Spleen (tissue), 11 donors: Measurements from ENCODE around the gene MAGEB17. TPM values are rescaled to one million over a fixed set of nuclear protein-coding genes. Genes with fewer than 3 reads are reported as not detected.

ENCODE experiments used
- DNase-seq: peaks from one replicate; pipeline ENCODE4 v3.0.0-alpha.2; 2020
- H3K27ac ChIP-seq, 8 donors: fragments of 200-600 bp; sonication (generic) in 7 of 8; 1 replicate in 4 of 8; 2 replicates in 4 of 8; pipeline versions ENCODE4 v1.5.0 to v1.8.0; 2016 to 2021; ENCODE audit warnings: inconsistent platforms in 4 of 8, mild to moderate bottlenecking in 4 of 8, moderate library complexity in 1 of 8
- H3K27me3 ChIP-seq, 7 donors: fragments of 200-600 bp; sonication (generic) in 6 of 7; replicated peaks in 1 of 7; 1 replicate in 4 of 7; 2 replicates in 3 of 7; pipeline versions ENCODE4 v1.5.0 to v1.8.0; 2016 to 2021; ENCODE audit warnings: inconsistent platforms in 3 of 7, mild to moderate bottlenecking in 1 of 7
- H3K36me3 ChIP-seq, 6 donors: fragments of 200-600 bp; sonication (generic) in 5 of 6; 1 replicate in 4 of 6; 2 replicates in 2 of 6; pipeline versions ENCODE4 v1.5.0 to v1.8.0; 2016 to 2021; ENCODE audit warnings: inconsistent platforms in 2 of 6
- H3K4me1 ChIP-seq, 6 donors: fragments of 200-600 bp; sonication (generic) in 5 of 6; 1 replicate in 3 of 6; 2 replicates in 3 of 6; pipeline versions ENCODE4 v1.5.0 to v1.8.0; 2016 to 2021; ENCODE audit warnings: inconsistent platforms in 3 of 6
- H3K4me3 ChIP-seq, 8 donors: fragments of 200-600 bp; sonication (generic) in 7 of 8; 1 replicate in 4 of 8; 2 replicates in 4 of 8; pipeline versions ENCODE4 v1.5.0 to v1.8.0; 2016 to 2021; ENCODE audit warnings: inconsistent platforms in 4 of 8, mild to moderate bottlenecking in 4 of 8, moderate library complexity in 2 of 8
- H3K9me3 ChIP-seq, 8 donors: fragments of 200-600 bp; sonication (generic) in 7 of 8; 1 replicate in 4 of 8; 2 replicates in 4 of 8; pipeline versions ENCODE4 v1.5.0 to v1.8.0; 2016 to 2021; ENCODE audit warnings: inconsistent platforms in 4 of 8
- POLR2A ChIP-seq, 3 donors: fragments of 450-650 bp; IDR thresholded peaks; one replicate each; pipeline ENCODE4 v1.5.1; 2017; ENCODE audit warnings: antibody characterized with exemption in 3 of 3, mild to moderate bottlenecking in 1 of 3
- POLR2AphosphoS5 ChIP-seq, 3 donors: sonication (generic); formaldehyde crosslinking; IDR thresholded peaks; one replicate each; pipeline ENCODE4 v1.5.1; 2017; ENCODE audit warnings: antibody characterized with exemption in 3 of 3
- WGBS, 5 donors: extraction: QIAGEN DNeasy Blood & Tissue Kit in 3 of 5; methylation state at CpG; one replicate each; pipeline versions ENCODE4 v1.1.5 to v1.1.7; 2013 to 2018; 5-methylcytosine and 5-hydroxymethylcytosine counted together
- intact Hi-C: fragments of 100-400 bp; cut with DNase I; formaldehyde crosslinking; loops from one replicate; pipeline ENCODE4 v1.15.0; 2023; ENCODE audit warnings: low total_unique reads
- polyA plus RNA-seq, 3 donors: library from polyadenylated mRNA; stranded (reverse); fragments of 200-250 nt; gene quantifications; one replicate each; pipeline ENCODE4 v1.2.1, GENCODE V29; 2013
- total RNA-seq, 7 donors: library from RNA; depleted of rRNA in 3 of 7; stranded (reverse); fragments of >200 nt in 3 of 7; fragmentation: NEBNext Ultra II Directional in 4 of 7; extraction: Animal tissue kit (Norgen Biotek cat#: 25700) in 4 of 7; gene quantifications; one replicate each; pipeline versions ENCODE4 v1.1.0 to v1.2.1, GENCODE V29; 2016 to 2021
- TF ChIP-seq, protein P1 (sequence below), 11 experiments: fragments of 200-600 bp in 7 of 11; fragments of 450-650 bp in 4 of 11; sonication (generic) in 4 of 11; IDR thresholded peaks in 8 of 11; conservative IDR thresholded peaks in 3 of 11; 1 replicate in 7 of 11; 2 replicates in 4 of 11; pipeline versions ENCODE4 v1.4.0 to v1.8.0; 2016 to 2021; ENCODE audit warnings: antibody characterized with exemption in 11 of 11, inconsistent platforms in 4 of 11, mild to moderate bottlenecking in 1 of 11
- donor health status: healthy with polysubstance abuse.
- donor health status: DM: no; HTN: no; CAD: no; lungs with moderate emphysema.
- donor health status: DM: no; HTN: no; CAD: no.
- donor health status: Bipolar disorder and iron deficiency.
- donor health status: healthy.
- donor health status: DM: no; HTN: no; CAD: no.
- donor health status: DM: yes; HTN: yes; CAD: no.

The MAGEB17 gene
- total and polyA plus RNA-seq, 10 donors: 0.05 to 0.25 (median 0.06) TPM; not detected in 6

DNA sequence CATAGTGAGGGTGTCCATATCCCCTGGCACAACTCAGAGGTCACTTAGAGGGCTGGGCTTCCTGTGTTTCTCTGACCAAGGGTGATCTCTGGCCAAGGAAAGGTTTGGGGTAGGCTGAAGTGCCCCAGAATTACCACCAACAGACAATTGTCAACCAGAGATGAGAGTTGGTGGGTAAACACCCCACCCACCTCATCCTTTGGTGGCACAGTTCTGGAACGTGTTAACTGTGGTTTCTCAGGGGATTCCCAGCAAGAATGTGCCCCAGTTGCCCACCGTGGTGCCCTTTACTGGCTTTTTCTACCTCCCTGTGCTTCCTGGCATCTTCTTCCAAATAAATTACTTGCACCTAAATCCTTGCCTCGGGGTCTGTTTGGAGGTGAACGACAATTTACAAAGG lies 26.8 kb upstream of the MAGEB17 start:
- Histone ChIP-seq H3K4me1 (no peaks in the 10 kb centered on the region), H3K27ac (no peak overlapping the region), H3K27me3 (peaks cover 0 to 23% (median 0%) of the 10 kb centered on the region in 7 donors), H3K4me3 (no peak overlapping the region), H3K9me3 (peaks cover 0 to 4% (median 0%) of the 10 kb centered on the region in 8 donors), H3K36me3 (no peaks in the 10 kb centered on the region)
- intact Hi-C loops: no loop called here
- 47 to 57% (median 55%) methylated on average over 4 of the region's 4 CpGs for WGBS, 5 donors
- TF ChIP-seq, protein P1, sequence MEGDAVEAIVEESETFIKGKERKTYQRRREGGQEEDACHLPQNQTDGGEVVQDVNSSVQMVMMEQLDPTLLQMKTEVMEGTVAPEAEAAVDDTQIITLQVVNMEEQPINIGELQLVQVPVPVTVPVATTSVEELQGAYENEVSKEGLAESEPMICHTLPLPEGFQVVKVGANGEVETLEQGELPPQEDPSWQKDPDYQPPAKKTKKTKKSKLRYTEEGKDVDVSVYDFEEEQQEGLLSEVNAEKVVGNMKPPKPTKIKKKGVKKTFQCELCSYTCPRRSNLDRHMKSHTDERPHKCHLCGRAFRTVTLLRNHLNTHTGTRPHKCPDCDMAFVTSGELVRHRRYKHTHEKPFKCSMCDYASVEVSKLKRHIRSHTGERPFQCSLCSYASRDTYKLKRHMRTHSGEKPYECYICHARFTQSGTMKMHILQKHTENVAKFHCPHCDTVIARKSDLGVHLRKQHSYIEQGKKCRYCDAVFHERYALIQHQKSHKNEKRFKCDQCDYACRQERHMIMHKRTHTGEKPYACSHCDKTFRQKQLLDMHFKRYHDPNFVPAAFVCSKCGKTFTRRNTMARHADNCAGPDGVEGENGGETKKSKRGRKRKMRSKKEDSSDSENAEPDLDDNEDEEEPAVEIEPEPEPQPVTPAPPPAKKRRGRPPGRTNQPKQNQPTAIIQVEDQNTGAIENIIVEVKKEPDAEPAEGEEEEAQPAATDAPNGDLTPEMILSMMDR (IDR thresholded peaks at IDR 0.05 in 8 of 11, conservative IDR thresholded peaks at IDR 0.05 in 3 of 11): no peak
- TF ChIP-seq POLR2AphosphoS5 (IDR thresholded peaks at IDR 0.05) (no peak), POLR2A (IDR thresholded peaks at IDR 0.05) (no peak)
- no peak for DNase-seq

DNA sequence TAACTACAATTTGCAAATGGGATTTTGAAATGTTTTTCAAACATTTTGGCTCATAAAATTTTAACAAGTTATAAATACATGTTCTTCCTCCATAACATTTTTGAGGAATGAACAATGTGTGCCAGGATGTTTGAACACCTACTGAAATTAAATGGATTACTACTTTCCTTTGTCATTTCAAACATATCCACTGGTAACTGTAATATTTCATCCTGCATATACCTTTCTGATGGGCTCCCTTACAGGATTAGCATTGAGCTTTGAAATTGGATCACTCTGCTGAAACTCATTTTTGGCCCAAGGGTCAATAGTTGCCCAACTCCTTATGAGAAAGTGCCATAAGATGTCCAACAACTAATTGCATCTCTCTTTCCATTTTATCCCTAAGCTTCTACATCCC lies 26.3 kb upstream of the MAGEB17 start:
- Histone ChIP-seq H3K36me3 (no peaks in the 10 kb centered on the region), H3K4me3 (no peak overlapping the region), H3K4me1 (no peaks in the 10 kb centered on the region), H3K27me3 (peaks cover 0 to 21% (median 0%) of the 10 kb centered on the region in 7 donors), H3K27ac (no peak overlapping the region), H3K9me3 (peaks cover 0 to 4% (median 0%) of the 10 kb centered on the region in 8 donors)
- no peak for DNase-seq
- TF ChIP-seq, protein P1 (IDR thresholded peaks at IDR 0.05 in 8 of 11, conservative IDR thresholded peaks at IDR 0.05 in 3 of 11): no peak
- TF ChIP-seq POLR2AphosphoS5 (IDR thresholded peaks at IDR 0.05) (no peak), POLR2A (IDR thresholded peaks at IDR 0.05) (no peak)
- intact Hi-C loops: no loop called here

DNA sequence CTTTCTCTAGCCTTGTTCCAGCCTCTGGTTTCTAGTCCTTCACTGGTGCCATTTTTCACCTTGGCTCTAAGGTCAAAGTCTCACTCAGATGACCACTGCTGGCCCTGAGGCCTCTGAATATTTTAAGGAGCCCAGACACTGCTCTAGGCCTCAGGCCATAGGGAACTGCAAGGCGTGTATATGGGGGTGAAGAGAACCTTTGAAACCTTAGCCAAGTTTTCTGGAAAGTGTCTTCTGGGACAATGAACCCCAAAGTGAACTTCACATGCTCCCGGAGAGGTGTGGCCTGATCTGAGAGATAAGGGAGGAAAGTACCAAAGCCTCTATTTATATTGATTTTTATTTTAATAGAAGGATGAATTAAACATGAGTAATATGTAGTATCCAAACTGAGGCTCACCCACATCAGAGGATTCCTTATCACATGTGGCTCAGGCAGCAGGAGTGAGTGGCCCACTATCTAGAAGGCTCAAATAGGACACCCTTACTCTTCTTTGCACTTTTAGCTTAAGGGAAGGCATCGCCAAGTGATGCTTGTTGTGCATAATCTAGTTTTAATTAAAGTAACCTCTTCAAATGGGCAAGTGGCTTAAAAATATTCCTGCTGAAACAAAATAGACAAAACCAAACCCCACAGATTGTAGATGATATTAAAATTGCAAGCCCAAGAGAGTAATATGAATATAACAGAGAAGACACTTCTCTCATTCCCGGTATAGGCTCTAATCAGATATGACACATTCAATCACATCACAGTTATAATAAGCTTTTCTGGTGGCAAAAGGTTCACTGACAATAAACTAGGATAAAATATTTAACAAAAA lies 25.6 kb upstream of the MAGEB17 start:
- intact Hi-C loops: no loop called here
- TF ChIP-seq POLR2A (IDR thresholded peaks at IDR 0.05) (no peak), POLR2AphosphoS5 (IDR thresholded peaks at IDR 0.05) (no peak)
- TF ChIP-seq, protein P1 (IDR thresholded peaks at IDR 0.05 in 8 of 11, conservative IDR thresholded peaks at IDR 0.05 in 3 of 11): no peak

DNA sequence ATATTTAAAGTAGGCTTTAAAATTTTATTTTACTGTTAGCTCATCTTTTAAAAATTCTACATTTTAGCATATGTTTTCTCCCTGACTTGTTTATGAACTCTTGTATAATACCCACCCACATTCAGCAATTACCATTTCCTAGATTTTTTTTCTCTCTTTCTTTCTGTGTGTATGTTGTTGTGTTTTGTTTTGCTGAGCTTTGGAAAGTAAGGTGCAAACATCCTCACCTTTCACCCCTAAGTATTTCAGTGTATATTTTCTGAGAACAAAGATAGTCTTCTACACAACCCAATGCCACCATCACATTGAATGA lies 25.1 kb upstream of the MAGEB17 start:
- Histone ChIP-seq H3K36me3 (no peaks in the 10 kb centered on the region), H3K4me3 (no peak overlapping the region), H3K27me3 (peaks cover 0 to 12% (median 0%) of the 10 kb centered on the region in 7 donors), H3K9me3 (peaks cover 0 to 4% (median 0%) of the 10 kb centered on the region in 8 donors), H3K27ac (no peak overlapping the region), H3K4me1 (no peaks in the 10 kb centered on the region)
- DNase-seq: no peak
- intact Hi-C loops: no loop called here
- TF ChIP-seq POLR2A (IDR thresholded peaks at IDR 0.05) (no peak), POLR2AphosphoS5 (IDR thresholded peaks at IDR 0.05) (no peak)
- TF ChIP-seq, protein P1 (IDR thresholded peaks at IDR 0.05 in 8 of 11, conservative IDR thresholded peaks at IDR 0.05 in 3 of 11): no peak

More for the DNA sequence above, 25.6 kb upstream of the MAGEB17 start:
- no peak for DNase-seq
- H3K36me3 ChIP-seq: no peaks in the 10 kb centered on the region
- H3K27me3 ChIP-seq: peaks cover 0 to 15% (median 0%) of the 10 kb centered on the region in 7 donors
- no peak overlapping the region for H3K4me3 ChIP-seq
- no peak overlapping the region for H3K27ac ChIP-seq
- WGBS, 5 donors: 86 to 96% (median 87%) methylated on average over 4 of the region's 4 CpGs
- no peaks in the 10 kb centered on the region for H3K4me1 ChIP-seq
- peaks cover 0 to 4% (median 0%) of the 10 kb centered on the region in 8 donors for H3K9me3 ChIP-seq
